ENCODE data around the gene TOMM40L. TPM values are rescaled to one million over a fixed set of nuclear protein-coding genes. Genes with fewer than 3 reads are reported as not detected.
"Not testable (repeated sequence)": the region's sequence is repeated elsewhere in the genome, so short reads cannot be mapped to it uniquely, and the experiment has no call there.

Gene TOMM40L
- total RNA-seq, 4 donors from 2014 or later: 8.3 to 32.2 (median 24.9) TPM

DNA sequence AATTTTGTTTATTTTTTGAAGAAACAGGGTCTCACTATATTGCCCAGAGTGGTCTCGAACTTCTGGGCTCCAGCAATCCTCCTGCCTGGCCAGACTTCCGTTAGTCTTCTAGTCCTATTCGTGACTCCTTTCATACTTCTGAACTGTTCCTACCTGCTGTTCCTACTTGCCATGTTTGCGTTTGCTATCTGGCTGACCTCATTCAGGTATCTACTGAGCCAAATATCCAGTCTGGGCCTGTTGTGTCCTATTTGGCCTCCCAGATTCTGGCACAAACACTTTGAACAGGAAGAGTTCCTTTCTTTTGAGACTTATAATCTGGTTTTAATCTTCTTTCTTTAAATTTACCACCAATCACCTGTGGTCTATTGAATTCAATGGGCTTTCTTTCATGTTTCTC is 19.0 kb downstream of the TOMM40L start:
- H3K27ac ChIP-seq: no peak overlapping the region

GRCh38 chr1:161250100-161250499 is 24.2 kb downstream of the TOMM40L start:
- not testable (repeated sequence) for H3K4me1 ChIP-seq, H3K4me3 ChIP-seq, H3K9me3 ChIP-seq, H3K36me3 ChIP-seq, H3K27ac ChIP-seq, H3K27me3 ChIP-seq, DNase-seq

More for the DNA sequence above, 19.0 kb downstream of the TOMM40L start:
- TF ChIP-seq, protein P1, sequence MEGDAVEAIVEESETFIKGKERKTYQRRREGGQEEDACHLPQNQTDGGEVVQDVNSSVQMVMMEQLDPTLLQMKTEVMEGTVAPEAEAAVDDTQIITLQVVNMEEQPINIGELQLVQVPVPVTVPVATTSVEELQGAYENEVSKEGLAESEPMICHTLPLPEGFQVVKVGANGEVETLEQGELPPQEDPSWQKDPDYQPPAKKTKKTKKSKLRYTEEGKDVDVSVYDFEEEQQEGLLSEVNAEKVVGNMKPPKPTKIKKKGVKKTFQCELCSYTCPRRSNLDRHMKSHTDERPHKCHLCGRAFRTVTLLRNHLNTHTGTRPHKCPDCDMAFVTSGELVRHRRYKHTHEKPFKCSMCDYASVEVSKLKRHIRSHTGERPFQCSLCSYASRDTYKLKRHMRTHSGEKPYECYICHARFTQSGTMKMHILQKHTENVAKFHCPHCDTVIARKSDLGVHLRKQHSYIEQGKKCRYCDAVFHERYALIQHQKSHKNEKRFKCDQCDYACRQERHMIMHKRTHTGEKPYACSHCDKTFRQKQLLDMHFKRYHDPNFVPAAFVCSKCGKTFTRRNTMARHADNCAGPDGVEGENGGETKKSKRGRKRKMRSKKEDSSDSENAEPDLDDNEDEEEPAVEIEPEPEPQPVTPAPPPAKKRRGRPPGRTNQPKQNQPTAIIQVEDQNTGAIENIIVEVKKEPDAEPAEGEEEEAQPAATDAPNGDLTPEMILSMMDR (IDR thresholded peaks at IDR 0.05): no peak
- TF ChIP-seq POLR2A (IDR thresholded peaks at IDR 0.05): no peak
- no peaks in the 10 kb centered on the region for H3K27me3 ChIP-seq
- H3K36me3 ChIP-seq: no peaks in the 10 kb centered on the region
- H3K4me3 ChIP-seq: no peak overlapping the region
- H3K9me3 ChIP-seq: no peaks in the 10 kb centered on the region
- H3K4me1 ChIP-seq: no peaks in the 10 kb centered on the region
- no peak for DNase-seq

DNA sequence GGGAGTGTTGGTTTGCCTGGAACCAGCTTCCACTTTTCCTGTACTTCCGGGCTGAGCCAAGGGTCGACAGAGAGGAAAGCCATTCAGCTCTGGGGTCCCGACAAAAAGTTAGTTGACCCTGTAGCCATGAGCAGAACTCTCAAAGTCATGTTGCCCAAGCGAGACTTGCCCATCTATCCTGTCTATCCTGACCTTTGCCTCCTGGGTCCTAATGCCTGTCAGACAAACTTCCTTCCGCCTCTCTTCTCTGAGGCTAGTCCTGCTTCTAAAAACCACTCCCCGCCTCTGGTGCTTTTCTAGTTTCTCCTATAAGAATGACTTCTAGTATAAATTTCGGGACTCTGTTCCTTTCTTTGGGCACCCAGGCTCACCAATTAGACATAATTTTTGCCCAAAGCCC is 25.0 kb downstream of the TOMM40L start:
- no peak overlapping the region for H3K4me3 ChIP-seq
- no peak for TF ChIP-seq POLR2A (IDR thresholded peaks at IDR 0.05)
- TF ChIP-seq, protein P1 (IDR thresholded peaks at IDR 0.05): no peak
- no peak overlapping the region for H3K27ac ChIP-seq
- DNase-seq: no peak
- H3K27me3 ChIP-seq: no peaks in the 10 kb centered on the region
- no peaks in the 10 kb centered on the region for H3K36me3 ChIP-seq
- no peaks in the 10 kb centered on the region for H3K4me1 ChIP-seq
- no peaks in the 10 kb centered on the region for H3K9me3 ChIP-seq

- Histone ChIP-seq H3K36me3 (no peaks in the 10 kb centered on the region), H3K27ac (no peak overlapping the region), H3K9me3 (peaks cover 0 to 2% (median under 1%) of the 10 kb centered on the region in 4 donors), H3K27me3 (no peaks in the 10 kb centered on the region), H3K4me3 (no peak overlapping the region), H3K4me1 (no peaks in the 10 kb centered on the region)
- TF ChIP-seq, protein P1 (IDR thresholded peaks at IDR 0.05): no peak
- no peak for TF ChIP-seq POLR2A (IDR thresholded peaks at IDR 0.05)
- DNase-seq: no peak
These were observed 25.7 kb downstream of the TOMM40L start for GRCh38 chr1:161251579-161251978.

DNA sequence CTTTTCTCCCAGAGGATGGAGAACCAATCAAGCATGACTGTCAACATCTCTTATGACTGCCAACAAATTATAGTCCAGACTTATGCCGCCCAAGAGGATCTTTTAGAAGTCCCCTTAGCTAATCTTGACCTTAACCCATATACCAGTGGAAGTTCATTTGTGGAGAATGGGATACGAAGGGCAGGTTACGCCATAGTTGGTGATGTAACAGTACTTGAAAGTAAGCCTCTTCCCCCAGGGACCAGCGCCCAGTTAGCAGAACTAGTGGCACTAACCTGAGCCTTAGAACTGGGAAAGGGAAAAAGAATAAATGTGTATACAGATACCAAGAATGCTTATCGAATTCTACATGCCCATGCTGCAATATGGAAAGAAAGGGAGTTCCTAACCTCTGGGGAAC is 29.4 kb downstream of the TOMM40L start:
- not testable (repeated sequence) for H3K27me3 ChIP-seq, H3K36me3 ChIP-seq, H3K27ac ChIP-seq, H3K4me3 ChIP-seq, DNase-seq
- peaks cover 0 to 12% (median 5%) of the 10 kb centered on the region in 4 donors for H3K9me3 ChIP-seq
- peaks cover 0 to 11% (median 0%) of the 10 kb centered on the region in 4 donors for H3K4me1 ChIP-seq

- not testable (repeated sequence) for H3K27me3 ChIP-seq, H3K27ac ChIP-seq, H3K4me3 ChIP-seq, H3K36me3 ChIP-seq, DNase-seq
- Histone ChIP-seq H3K4me1 (peaks cover 0 to 13% (median 0%) of the 10 kb centered on the region in 4 donors), H3K9me3 (peaks cover 0 to 12% (median 5%) of the 10 kb centered on the region in 4 donors)
These were observed 30.2 kb downstream of the TOMM40L start for GRCh38 chr1:161255955-161256520.

DNA sequence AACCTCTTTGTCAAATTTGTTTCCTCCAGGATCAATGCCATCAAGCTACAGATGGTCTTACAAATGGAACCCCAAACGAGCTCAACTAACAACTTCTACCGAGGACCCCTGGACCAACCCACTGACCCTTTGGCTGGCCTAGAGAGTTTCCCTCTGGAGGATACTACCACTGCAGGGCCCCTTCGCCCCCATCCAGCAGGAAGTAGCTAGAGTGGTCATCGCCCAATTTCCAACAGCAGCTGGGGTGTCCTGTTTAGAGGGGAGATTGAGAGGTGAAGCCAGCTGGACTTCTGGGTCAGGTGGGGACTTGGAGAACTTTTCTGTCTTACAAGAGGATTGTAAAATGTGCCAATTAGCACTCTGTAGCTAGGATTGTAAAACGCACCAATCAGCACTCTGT is 31.2 kb downstream of the TOMM40L start:
- peaks cover 0 to 21% (median 0%) of the 10 kb centered on the region in 4 donors for H3K4me1 ChIP-seq
- not testable (repeated sequence) for H3K27ac ChIP-seq, H3K36me3 ChIP-seq, DNase-seq, H3K27me3 ChIP-seq, H3K4me3 ChIP-seq
- peaks cover 0 to 12% (median 5%) of the 10 kb centered on the region in 4 donors for H3K9me3 ChIP-seq
